ENCODE measurements around the gene CEP20.

DNA sequence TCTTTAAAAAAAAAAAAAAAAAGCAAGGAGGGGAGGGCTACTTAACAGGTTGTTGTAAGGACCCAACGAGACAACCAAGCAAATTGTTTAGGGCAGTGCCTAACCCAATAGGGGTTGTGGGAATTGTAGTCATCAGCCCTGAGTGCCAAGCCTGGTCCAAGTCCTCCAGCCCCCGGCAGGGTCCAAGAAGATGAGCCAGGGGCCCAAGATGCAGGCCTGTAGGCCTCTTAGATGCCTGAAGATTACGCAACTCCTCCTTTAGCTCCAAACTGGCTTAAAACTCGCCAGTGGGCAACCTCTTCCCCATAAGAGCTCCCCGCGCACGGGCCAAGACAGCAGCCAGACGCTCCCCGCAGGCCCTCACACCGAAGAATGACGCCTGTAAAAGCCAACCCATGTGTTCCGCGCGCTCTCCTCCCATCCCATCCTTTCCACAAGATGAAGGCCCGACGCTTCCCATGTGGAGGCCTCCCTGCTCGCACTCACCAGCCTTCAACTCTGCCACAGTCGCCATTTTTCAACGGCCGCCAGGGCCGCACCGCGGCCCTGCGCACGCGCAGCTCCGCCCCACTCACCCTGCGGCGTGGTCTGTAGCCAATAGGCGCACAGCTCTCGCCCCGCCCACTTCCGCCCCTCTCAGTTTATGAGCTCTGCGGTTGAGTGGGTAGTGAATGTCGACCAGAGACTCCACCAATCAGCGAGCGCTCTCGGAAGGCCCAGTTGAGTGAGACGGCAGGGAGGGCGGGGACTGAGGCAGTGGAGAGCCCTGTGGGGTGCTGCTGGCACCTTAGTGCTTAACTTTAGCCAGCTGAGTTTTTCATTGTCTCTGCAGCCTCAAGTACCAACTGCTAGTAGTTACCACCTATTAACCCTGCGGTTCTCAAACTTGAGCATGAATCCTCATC lies at the start of gene CEP20:
- TF ChIP-seq CTCF (IDR thresholded peaks at IDR 0.05) = peak; percentile 15
- no peak for TF ChIP-seq EZH2phosphoT487 (IDR thresholded peaks at IDR 0.05)
- no peak for TF ChIP-seq EZH2 (IDR thresholded peaks at IDR 0.05)
